OCI-LY1 (cell line): ENCODE measurements around the gene SLC2A4RG.

ENCODE experiments used
- CTCF ChIP-seq: fragments of 200-600 bp; sonication (generic), shearing (Covaris generic); IDR thresholded peaks from 2 replicates; pipeline ENCODE4 v1.5.1; 2017; ENCODE audit warnings: mild to moderate bottlenecking, antibody characterized with exemption, low read length, moderate library complexity, mixed read lengths
- EZH2 ChIP-seq: fragments of 200-600 bp; sonication (generic), shearing (Covaris generic); IDR thresholded peaks from 2 replicates; pipeline ENCODE4 v1.8.0; 2017; ENCODE audit warnings: borderline replicate concordance, mixed run types, mild to moderate bottlenecking, antibody characterized with exemption, low read length, moderate library complexity, mixed read lengths

GRCh38 chr20:63708301-63709148 is 31.1 kb upstream of the SLC2A4RG start:
- TF ChIP-seq CTCF = no peak
- no peak for TF ChIP-seq EZH2
